HFFc6 (cell line): Measurements from ENCODE around the gene CAPN13. TPM values are rescaled to one million over a fixed set of nuclear protein-coding genes. Genes with fewer than 3 reads are reported as not detected.

Experiments used
- DNase-seq: peaks from one replicate; pipeline ENCODE4 v3.0.0-alpha.2; 2018
- H3K27ac Mint-ChIP-seq: 2 replicates; pipeline ENCODE4 v1.8.0; 2020; ENCODE audit warnings: mild to moderate bottlenecking, mixed read lengths
- H3K27me3 Mint-ChIP-seq: 2 replicates; pipeline ENCODE4 v1.8.0; 2021; ENCODE audit warnings: mild to moderate bottlenecking, moderate library complexity, mixed read lengths; ENCODE audit not compliant: insufficient read depth
- H3K36me3 Mint-ChIP-seq: 2 replicates; pipeline ENCODE4 v1.8.0; 2021; ENCODE audit warnings: low read depth, mixed read lengths
- H3K4me1 Mint-ChIP-seq: 2 replicates; pipeline ENCODE4 v1.8.0; 2020; ENCODE audit warnings: low read depth, mixed read lengths
- H3K4me3 Mint-ChIP-seq: 2 replicates; pipeline ENCODE4 v1.8.0; 2020; ENCODE audit warnings: mild to moderate bottlenecking, moderate library complexity, mixed read lengths
- H3K9me3 Mint-ChIP-seq: 2 replicates; pipeline ENCODE4 v1.8.0; 2020; ENCODE audit warnings: mild to moderate bottlenecking, mixed read lengths
- CTCF ChIP-seq: fragments of 200-600 bp; sonication (generic); IDR thresholded peaks from 2 replicates; pipeline ENCODE4 v1.5.0; 2021; ENCODE audit warnings: antibody characterized with exemption, mild to moderate bottlenecking
- total RNA-seq, 6 experiments: library from RNA; stranded (reverse); fragmentation: NEBNext Ultra II Directional; extraction: Animal tissue kit (Norgen Biotek cat#: 25700); gene quantifications; 2 replicates in 1 of 6; 3 replicates in 5 of 6; pipeline ENCODE4 v1.2.3, GENCODE V29; 2021

Gene CAPN13
- total RNA-seq, 6 experiments from 2014 or later: not detected

GRCh38 chr2:30799366-30799765 lies 7.9 kb downstream of the CAPN13 start:
- Mint-ChIP-seq H3K4me1 (no peaks in the 10 kb centered on the region), H3K27me3 (peaks cover 4% of the 10 kb centered on the region), H3K9me3 (peaks cover 8% of the 10 kb centered on the region; the same call in 1 of the 2 replicates), H3K36me3 (no peaks in the 10 kb centered on the region), H3K4me3 (no peak overlapping the region), H3K27ac (no peak overlapping the region)
- TF ChIP-seq CTCF: no peak
- DNase-seq: no peak

GRCh38 chr2:30798536-30798991 lies 8.7 kb downstream of the CAPN13 start:
- H3K27ac Mint-ChIP-seq: no peak overlapping the region
- peaks cover 8% of the 10 kb centered on the region; the same call in 1 of the 2 replicates for H3K9me3 Mint-ChIP-seq
- peaks cover 4% of the 10 kb centered on the region for H3K27me3 Mint-ChIP-seq
- no peak for TF ChIP-seq CTCF
- H3K4me1 Mint-ChIP-seq: no peaks in the 10 kb centered on the region
- H3K4me3 Mint-ChIP-seq: no peak overlapping the region
- no peaks in the 10 kb centered on the region for H3K36me3 Mint-ChIP-seq
- DNase-seq: no peak

- Mint-ChIP-seq H3K36me3 (no peaks in the 10 kb centered on the region), H3K4me1 (no peaks in the 10 kb centered on the region), H3K27me3 (peaks cover 4% of the 10 kb centered on the region), H3K27ac (no peak overlapping the region), H3K9me3 (peaks cover 8% of the 10 kb centered on the region; the same call in 1 of the 2 replicates), H3K4me3 (no peak overlapping the region)
- no peak for DNase-seq
- TF ChIP-seq CTCF: no peak
These were observed 9.7 kb downstream of the CAPN13 start for GRCh38 chr2:30797381-30798015.

GRCh38 chr2:30796699-30797098 lies 10.5 kb downstream of the CAPN13 start:
- H3K4me3 Mint-ChIP-seq: no peak overlapping the region
- H3K9me3 Mint-ChIP-seq: peaks cover 3% of the 10 kb centered on the region; the same call in 1 of the 2 replicates
- peaks cover 4% of the 10 kb centered on the region for H3K27me3 Mint-ChIP-seq
- no peak for DNase-seq
- H3K36me3 Mint-ChIP-seq: no peaks in the 10 kb centered on the region
- H3K4me1 Mint-ChIP-seq: no peaks in the 10 kb centered on the region
- no peak overlapping the region for H3K27ac Mint-ChIP-seq
- no peak for TF ChIP-seq CTCF

GRCh38 chr2:30792521-30792920 lies 14.7 kb downstream of the CAPN13 start:
- Mint-ChIP-seq H3K9me3 (no peaks in the 10 kb centered on the region), H3K27ac (no peak overlapping the region), H3K36me3 (no peaks in the 10 kb centered on the region), H3K4me1 (no peaks in the 10 kb centered on the region), H3K4me3 (no peak overlapping the region), H3K27me3 (peaks cover 3% of the 10 kb centered on the region)
- TF ChIP-seq CTCF: no peak
- no peak for DNase-seq
